A673 (cell line): ENCODE data around the gene CKAP2L. TPM values are rescaled to one million over a fixed set of nuclear protein-coding genes. Genes with fewer than 3 reads are reported as not detected.

Experiments used
- BruUV-seq: library from RNA; stranded (reverse); fragments of 400-500 nt; replicated peaks from 2 replicates; lab custom pipeline; 2021; lab: Mats Ljungman, UMichigan
- CTCF ChIA-PET: fragments of 300-600 bp; sonication (Branson Sonifier 250); formaldehyde crosslinking; loops from one replicate; lab custom pipeline; 2022; ENCODE audit warnings: antibody characterized with exemption; lab: Charles Lee
- POLR2A ChIA-PET: fragments of 300-600 bp; sonication (Branson Sonifier 250); formaldehyde crosslinking; loops from one replicate; lab custom pipeline; 2022; ENCODE audit warnings: antibody characterized with exemption; ENCODE audit not compliant: low non-redundant PET; lab: Charles Lee
- DNase-seq: peaks from one replicate; pipeline ENCODE4 v3.0.0-alpha.2; 2015; ENCODE audit warnings: low spot score
- H3K27ac ChIP-seq: fragments of 200-600 bp; sonication (generic); 2 replicates; pipeline ENCODE4 v1.5.1; 2016; ENCODE audit warnings: mixed run types, low read depth, mild to moderate bottlenecking, mixed read lengths, antibody characterized with exemption, low read length; ENCODE audit not compliant: poor library complexity, severe bottlenecking
- H3K27me3 ChIP-seq: fragments of 200-600 bp; sonication (generic); replicated peaks from 2 replicates; pipeline ENCODE4 v1.6.1; 2017; ENCODE audit warnings: mixed run types, low read depth, mild to moderate bottlenecking, mixed read lengths, antibody characterized with exemption, low read length; ENCODE audit not compliant: insufficient read depth, poor library complexity
- H3K36me3 ChIP-seq: fragments of 200-600 bp; sonication (generic); 2 replicates; pipeline ENCODE4 v1.6.1; 2016; ENCODE audit warnings: mixed run types, mild to moderate bottlenecking, mixed read lengths, antibody characterized with exemption, low read length; ENCODE audit not compliant: insufficient read depth, poor library complexity, severe bottlenecking
- H3K4me1 ChIP-seq: fragments of 200-600 bp; sonication (generic); 2 replicates; pipeline ENCODE4 v1.6.1; 2017; ENCODE audit warnings: mixed run types, mild to moderate bottlenecking, mixed read lengths, antibody characterized with exemption, low read length; ENCODE audit not compliant: insufficient read depth, poor library complexity, severe bottlenecking
- H3K4me3 ChIP-seq: fragments of 200-600 bp; sonication (generic); 2 replicates; pipeline ENCODE4 v1.5.1; 2016; ENCODE audit warnings: low read depth, mixed run types, mild to moderate bottlenecking, mixed read lengths, low read length; ENCODE audit not compliant: poor library complexity, severe bottlenecking
- H3K9me3 ChIP-seq: fragments of 200-600 bp; sonication (generic); 2 replicates; pipeline ENCODE4 v1.6.1; 2016; ENCODE audit warnings: mixed run types, low read depth, mild to moderate bottlenecking, mixed read lengths, antibody characterized with exemption, low read length; ENCODE audit not compliant: poor library complexity, severe bottlenecking
- CTCF ChIP-seq: fragments of 300-800, 200-600 bp; sonication (generic); conservative IDR thresholded peaks from 2 replicates; pipeline ENCODE4 v1.5.1; 2017; ENCODE audit warnings: low read depth, mild to moderate bottlenecking, antibody characterized with exemption, low read length, moderate library complexity, mixed read lengths
- EZH2 ChIP-seq: fragments of 200-600 bp; sonication (generic); IDR thresholded peaks from 2 replicates; pipeline ENCODE4 v1.6.1; 2017; ENCODE audit warnings: borderline replicate concordance, low read depth, mild to moderate bottlenecking, mixed read lengths, antibody characterized with exemption, low read length; ENCODE audit not compliant: poor library complexity, severe bottlenecking
- intact Hi-C: fragments of 100-400 bp; cut with micrococcal nuclease; formaldehyde crosslinking; loops from one replicate; pipeline ENCODE4 v1.10.0; 2022; ENCODE audit not compliant: unreplicated experiment
- total RNA-seq: library from RNA; stranded (reverse); gene quantifications from 2 replicates; pipeline ENCODE4 v1.2.3, GENCODE V29; 2021

Gene CKAP2L
- total RNA-seq, 1 experiment from 2014 or later, result 49.6 TPM

GRCh38 chr2:112772911-112773475 lies 8.6 kb upstream of the CKAP2L start:
- DNase-seq, result no peak
- no peaks in the 10 kb centered on the region for H3K36me3 ChIP-seq
- no peak for TF ChIP-seq EZH2
- no peak for TF ChIP-seq CTCF
- no peaks in the 10 kb centered on the region for H3K9me3 ChIP-seq
- intact Hi-C loops, result no loop called here
- ChIA-PET CTCF (no interaction called here), POLR2A (no interaction called here)
- H3K27me3 ChIP-seq, result no peaks in the 10 kb centered on the region
- no peaks in the 10 kb centered on the region for H3K4me1 ChIP-seq
- no TSS peak for BruUV-seq
- no peak overlapping the region for H3K27ac ChIP-seq
- no peak overlapping the region for H3K4me3 ChIP-seq

- H3K36me3 ChIP-seq, result no peaks in the 10 kb centered on the region
- intact Hi-C loops, result no loop called here
- no peaks in the 10 kb centered on the region for H3K27me3 ChIP-seq
- ChIA-PET POLR2A (no interaction called here), CTCF (no interaction called here)
- TF ChIP-seq EZH2, result no peak
- BruUV-seq, result no TSS peak
- no peak overlapping the region for H3K4me3 ChIP-seq
- no peak overlapping the region for H3K27ac ChIP-seq
- no peaks in the 10 kb centered on the region for H3K4me1 ChIP-seq
- H3K9me3 ChIP-seq, result no peaks in the 10 kb centered on the region
- no peak for DNase-seq
These were observed 7.9 kb upstream of the CKAP2L start for GRCh38 chr2:112772322-112772721.

GRCh38 chr2:112768432-112768831 lies 4.0 kb upstream of the CKAP2L start:
- BruUV-seq, result no TSS peak
- intact Hi-C loops, result no loop called here
- TF ChIP-seq EZH2 (no peak), CTCF (no peak)
- ChIA-PET POLR2A (no interaction called here), CTCF (no interaction called here)
- DNase-seq, result no peak
- Histone ChIP-seq H3K9me3 (no peaks in the 10 kb centered on the region), H3K27me3 (no peaks in the 10 kb centered on the region), H3K27ac (no peak overlapping the region), H3K4me1 (peaks cover 3% of the 10 kb centered on the region), H3K36me3 (no peaks in the 10 kb centered on the region), H3K4me3 (no peak overlapping the region)
